ENCODE data around the gene CYRIA.

- TF ChIP-seq CTCF (IDR thresholded peaks at IDR 0.05; ENCODE audit: extremely low read depth in 1 of 2, insufficient read depth in 1 of 2, low read depth in 1 of 2, low read length in 2 of 2) (peak; percentile 43 to 45), POLR2A (IDR thresholded peaks at IDR 0.05; ENCODE audit: low read depth, low read length) (no peak), EZH2 (IDR thresholded peaks at IDR 0.05; ENCODE audit: borderline replicate concordance, low read depth, low read length, severe bottlenecking) (no peak)
Observed at GRCh38 chr2:16617282-16618266, 48.1 kb downstream of the CYRIA start.
